GM21367 (cell line): ENCODE data around the gene ZNF652.
"Not testable (repeated sequence)": the region's sequence is repeated elsewhere in the genome, so short reads cannot be mapped to it uniquely, and the experiment has no call there.

Source experiments
- ATAC-seq: cut with Tn5 transposase; IDR thresholded peaks from one replicate; pipeline ENCODE4 v1.9.1; 2021; ENCODE audit not compliant: unreplicated experiment

The ZNF652 gene

DNA sequence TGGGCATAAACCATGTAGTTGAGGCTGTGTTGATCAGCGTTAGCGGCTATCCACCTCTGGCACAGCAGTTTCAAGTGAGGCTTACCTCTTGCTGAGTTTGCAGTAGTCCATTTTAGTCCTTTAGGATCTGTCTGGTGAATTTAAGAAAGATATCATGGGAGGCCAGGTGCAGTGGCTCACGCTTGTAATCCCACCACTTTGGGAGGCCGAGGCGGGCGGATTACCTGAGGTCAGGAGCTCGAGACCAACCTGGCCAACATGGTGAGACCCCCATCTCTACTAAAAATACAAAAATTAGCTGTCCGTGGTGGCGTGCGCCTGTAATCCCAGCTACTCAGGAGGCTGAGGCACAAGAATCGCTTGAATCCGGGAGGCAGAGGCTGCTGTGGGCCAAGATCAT lies 86.1 kb downstream of the ZNF652 start:
- ATAC-seq: not testable (repeated sequence)

DNA sequence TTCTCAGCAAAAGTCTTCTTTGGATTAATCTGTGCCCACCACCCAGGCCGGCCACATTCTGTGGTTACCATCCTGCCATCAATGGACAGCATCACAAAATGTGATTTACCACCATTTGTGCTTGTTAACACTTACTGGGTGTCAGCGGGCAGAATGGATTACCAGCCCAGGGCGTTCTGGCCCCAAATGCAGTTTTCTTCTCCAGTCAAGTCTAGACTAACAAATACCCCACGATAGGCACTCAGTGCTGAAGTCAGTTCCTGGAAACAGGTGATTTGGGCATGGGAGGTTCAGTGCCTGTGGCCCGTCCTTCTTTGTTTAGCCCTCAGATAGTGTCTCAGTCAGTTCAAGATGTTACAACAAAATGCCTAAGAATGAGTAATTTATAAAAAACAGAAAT lies 92.7 kb downstream of the ZNF652 start:
- no peak for ATAC-seq

DNA sequence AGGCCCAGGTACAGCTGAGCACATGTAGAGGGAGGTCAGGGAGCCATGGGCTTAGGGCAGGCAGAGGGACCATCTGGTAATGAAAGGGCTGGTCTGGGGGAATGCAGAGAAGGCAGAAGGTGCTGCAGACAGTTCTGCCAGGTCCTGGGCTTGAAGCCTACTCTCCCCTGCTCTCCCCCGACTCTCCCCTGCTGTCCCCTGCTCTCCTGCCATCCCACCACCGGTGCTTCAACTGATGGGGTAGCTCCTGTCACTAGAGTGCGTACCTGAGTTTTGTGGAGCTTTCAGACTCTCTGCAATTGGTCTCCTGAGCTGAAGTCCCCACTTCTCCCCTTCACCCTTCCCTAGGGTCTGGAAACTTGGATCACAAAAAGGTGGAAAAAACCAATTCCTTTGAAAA lies 94.1 kb downstream of the ZNF652 start:
- ATAC-seq: no peak

DNA sequence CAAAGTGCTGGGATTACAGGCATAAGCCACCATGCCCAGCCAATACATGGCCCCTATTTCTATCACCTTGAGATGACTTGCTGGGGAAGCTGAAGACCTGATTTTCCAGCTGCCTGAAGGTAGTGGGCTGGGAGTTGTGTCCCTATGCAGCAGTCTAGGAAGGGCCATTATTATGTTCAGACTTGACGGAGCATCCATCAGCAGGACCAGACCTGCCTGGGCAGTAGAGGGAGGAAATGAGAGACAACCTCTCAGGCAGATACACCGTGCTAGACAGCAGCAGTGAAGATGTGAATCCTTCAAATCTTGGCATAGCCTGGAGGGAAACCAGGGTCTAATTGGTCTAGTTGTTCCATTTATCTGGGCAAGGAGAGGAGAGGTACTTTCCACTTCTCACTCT lies 95.8 kb downstream of the ZNF652 start:
- ATAC-seq: no peak

DNA sequence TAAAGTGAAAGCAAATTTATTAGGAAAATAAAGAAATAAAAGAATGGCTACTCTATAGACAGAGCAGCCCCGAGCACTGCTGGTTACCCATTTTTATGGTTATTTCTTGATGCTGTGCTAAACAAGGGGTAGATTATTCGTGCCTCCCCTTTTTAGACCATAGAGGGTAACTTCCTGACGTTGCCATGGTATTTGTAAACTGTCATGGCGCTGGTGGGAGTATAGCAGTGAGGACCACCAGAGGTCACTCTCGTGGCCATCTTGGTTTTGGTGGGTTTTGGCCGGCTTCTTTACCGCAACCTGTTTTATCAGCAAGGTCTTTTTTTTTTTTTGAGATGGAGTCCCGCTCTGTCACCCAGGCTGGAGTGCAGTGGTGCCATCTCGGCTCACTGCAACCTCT lies 100.5 kb downstream of the ZNF652 start:
- not testable (repeated sequence) for ATAC-seq

DNA sequence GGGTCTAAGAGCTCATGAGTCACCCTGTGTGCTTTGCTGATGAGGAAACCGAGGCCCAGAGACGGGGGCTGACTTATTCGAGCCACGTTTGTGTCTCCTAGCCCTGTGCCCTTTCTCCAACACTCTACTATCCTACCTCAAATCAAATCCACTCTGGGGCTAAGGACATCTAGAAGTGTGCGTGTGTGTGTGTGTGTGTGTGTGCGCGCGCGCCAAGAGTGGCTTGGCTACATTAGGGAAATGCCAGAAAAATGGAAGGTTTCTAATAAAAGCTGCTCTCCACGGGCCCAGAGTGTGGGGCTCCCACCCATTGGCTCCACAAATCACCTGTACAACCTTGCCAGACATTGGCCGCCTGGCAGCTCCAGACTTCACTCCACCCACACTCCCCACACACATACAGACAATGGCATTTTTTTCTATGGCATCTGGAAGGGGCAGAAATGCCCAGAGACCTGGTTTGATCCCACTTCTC lies 101.2 kb downstream of the ZNF652 start:
- no peak for ATAC-seq

DNA sequence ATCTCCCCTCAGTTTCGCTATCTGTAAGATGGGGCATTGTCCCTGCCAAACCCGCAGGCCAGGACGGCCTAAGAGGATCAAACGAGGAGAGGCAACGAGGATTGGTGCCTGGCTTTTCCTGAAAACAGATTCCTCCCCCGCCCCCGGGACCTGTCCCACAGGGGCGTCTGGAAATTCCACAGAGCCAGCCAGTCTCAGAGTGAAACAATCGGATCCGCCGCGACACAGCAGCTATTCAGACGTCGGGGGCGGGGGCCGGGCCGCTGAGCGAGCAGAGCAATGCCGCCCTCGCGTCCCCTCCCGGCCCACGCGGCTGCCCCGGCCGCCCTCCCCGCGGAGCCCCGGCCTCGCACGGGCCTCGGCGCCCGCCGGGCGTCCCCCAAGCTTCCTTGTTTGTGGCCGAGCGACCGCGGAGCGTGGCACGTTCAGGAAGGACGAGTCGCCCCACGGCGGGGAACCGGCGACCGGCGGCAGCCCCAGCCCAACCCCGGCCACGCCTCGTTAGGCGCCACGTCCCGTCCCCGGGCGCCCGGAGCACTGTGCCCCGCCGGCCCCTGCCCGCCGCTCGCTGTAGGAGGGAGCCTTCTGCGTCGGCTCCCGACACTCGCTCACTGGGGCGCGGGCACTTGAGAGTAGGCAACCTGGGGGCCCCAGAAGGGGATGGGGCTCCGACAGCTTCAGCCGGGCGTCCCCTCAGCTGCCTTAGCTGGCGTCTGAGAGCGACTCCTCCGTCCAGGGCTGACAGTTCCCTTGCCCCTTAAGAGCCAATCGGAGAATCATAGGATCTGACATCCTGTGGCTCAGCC lies 101.8 kb downstream of the ZNF652 start:
- no peak for ATAC-seq

DNA sequence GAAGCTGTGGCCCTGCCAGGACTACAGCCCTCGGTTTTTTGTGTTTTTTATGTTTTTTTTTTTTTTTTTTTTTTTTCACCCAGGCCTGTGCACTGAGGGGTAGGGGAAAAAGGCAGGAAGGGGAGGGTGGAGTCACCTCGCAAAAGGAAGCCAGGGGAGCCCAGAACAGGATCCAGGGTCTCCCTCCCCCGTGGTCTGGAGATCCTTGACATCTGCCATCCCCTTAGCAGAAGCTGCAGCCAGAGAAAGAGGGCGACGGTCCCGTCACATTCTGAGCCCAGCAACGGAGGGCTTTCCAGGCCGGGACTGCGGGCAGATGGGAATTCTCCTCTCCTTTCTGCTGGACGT lies 102.4 kb downstream of the ZNF652 start:
- ATAC-seq: no peak

DNA sequence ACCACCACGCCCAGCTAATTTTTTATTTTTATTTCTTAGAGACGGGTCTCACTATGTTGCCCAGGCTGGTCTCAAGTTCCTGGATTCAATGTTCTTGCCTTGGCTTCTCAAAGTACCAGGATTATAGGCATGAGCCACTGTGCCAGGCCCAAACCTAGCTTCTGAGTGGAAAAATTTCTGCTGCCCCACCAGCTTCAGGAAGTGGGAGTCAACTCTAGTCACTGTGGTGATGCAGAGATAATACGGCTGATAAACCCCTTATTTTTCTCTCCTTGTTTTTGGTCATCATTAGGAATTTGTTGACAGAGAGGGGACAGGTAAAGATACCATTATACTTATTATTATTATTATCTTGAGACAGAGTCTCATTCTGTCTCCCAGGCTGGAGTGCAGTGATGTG lies 103.7 kb downstream of the ZNF652 start:
- ATAC-seq: no peak

DNA sequence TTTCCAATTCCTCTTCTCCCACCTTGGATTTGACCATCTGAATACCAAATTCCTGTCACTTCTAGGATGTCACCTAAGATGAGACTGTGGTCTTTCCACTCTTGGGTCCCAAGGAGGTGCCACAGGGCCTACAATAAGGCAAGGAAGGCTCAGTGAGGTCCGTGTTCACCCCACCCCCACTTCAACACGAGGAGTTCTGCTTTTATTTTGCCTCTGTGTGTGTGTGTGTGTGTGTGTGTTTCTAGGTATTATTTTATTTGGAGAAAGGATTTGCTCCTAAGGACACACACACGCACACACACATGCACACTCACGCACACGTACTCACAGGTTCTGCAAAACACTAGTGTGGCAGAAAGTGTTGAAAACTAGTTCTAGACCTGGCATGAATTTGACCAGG lies 106.9 kb downstream of the ZNF652 start:
- ATAC-seq: no peak

DNA sequence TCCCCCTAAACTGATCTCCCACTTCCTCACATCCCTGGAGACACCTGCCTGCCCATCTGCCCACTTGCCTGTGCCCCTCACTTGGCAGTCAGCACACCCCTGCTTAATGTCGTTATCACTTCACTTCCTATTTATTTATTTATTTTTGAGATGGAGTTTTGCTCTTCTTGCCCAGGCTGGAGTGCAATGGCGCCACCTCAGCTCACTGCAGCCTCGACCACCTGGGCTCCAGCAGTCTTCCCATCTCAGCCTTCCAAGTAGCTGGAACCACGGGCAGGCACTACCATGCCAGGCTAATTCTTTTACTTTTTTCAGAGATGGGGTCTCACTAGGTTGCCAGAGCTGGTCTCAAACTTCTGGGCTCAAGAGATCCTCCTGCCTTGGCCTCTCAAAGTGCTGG lies 108.0 kb downstream of the ZNF652 start:
- no peak for ATAC-seq

DNA sequence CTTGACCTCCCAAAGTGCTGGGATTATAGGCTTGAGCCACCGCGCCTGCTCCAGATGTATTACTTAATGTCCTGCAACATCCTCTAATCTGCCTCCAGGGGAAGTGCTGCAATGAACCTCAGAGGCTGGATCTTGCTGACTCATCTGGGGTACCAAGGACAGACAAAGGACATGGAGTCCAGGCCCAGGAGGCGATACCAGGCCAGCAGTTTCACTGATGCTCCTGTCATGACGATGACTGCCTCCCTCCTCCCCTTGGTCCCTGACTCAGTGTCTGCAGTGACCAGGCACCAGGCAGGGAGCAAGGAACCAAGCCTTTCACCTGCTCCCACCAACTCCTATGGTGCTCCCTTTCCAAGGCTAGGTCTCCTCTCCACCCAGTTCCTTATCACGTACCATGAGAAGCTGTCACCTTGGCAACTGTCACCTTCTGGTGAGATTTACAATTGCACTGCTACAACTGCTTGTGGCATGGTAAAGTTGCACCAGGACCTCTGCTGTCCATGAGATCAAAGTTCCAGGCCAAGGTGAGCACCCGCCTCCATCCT lies 109.8 kb downstream of the ZNF652 start:
- ATAC-seq: no peak

DNA sequence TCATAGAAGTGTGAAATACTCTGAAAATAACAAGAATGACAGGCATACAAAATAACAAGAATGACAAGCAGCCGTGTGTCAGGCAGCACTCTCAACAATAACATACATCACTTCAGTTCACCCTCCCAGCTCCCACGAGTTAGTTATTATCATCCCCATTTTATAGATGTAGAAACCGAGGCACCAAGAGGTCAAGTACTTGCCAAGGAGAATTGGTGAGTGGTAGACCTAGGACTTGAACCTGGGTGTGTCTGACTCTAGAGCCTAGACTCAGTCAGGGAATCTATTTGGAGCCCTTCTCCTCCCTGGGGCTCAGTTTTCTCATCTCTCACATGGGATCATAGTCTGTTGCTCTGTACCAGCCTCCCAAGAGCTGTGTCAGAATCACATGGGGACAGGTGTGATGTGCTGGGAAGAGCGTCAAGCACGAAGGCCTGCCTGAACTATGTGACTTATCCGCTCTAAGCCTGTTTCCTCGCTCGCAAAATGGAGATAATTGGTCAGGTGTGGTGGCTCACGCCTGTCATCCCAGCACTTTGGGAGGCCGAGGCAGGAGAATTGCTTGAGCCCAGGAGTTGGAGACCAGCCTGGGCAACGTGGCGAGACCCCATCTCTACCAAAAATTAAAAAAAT lies 112.0 kb downstream of the ZNF652 start:
- ATAC-seq: no peak

DNA sequence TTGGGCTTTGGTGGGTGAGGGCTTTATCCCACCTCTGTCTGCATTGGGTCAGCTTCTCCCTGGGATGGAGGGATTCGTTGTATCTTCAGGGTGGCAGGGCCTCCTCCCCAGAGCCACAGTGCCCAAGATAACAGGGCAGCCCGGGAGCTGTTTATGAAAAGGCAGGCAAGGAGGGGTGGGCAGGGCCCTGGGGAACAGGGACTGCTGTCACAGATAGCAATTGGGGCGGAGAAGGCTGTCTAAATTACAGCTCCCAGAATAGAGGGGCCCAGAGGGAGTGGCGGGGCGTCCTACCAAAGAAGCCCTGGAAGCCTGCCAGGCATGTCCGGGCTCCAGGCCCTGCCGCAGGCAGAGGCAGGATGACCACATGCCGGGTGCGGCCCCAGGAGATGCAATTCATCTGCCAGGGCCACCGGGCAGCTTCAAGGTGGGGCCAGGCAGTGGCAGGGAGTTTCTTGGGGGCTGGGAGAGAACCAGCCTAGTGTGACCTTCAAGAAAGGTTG lies 112.7 kb downstream of the ZNF652 start:
- ATAC-seq: no peak

DNA sequence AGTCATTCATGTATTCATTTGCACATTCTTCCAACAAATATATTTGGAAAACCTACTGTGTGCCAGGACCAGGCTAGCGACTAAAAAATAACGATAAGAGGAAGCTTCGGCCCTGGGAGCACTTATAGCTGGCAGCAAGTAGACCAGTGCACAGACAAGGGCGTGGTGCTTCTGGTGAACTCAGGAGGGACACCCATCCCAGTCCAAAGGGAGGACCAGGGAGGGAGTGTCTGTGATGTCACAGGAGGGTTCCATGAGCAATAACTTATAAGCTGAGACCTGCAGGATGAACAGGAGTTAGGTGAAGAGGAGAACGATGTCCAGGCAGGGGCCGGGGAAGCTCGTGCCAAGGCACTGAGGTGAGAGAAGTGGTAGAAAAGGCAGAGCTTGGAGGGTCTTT lies 114.1 kb downstream of the ZNF652 start:
- no peak for ATAC-seq

DNA sequence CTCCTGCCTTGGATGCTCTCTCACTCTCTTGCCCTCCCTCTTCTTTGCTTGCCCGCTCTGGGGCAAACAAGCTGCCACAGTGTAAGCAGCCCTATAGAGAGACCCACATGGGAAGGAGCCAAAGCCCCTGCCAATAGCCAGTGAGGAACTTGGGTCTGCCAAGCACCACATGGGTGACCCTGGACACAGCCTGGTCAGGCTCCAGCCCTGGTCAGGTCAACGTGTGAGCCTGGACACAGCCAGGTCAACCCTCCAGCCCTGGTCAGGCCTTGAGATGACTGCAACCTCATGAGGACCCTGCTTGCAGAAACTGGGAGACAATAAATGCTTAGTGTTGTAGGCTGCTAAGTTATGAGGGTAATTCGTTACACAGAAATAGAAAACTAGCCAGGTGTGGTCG lies 117.2 kb downstream of the ZNF652 start:
- no peak for ATAC-seq
